Stimulated activated naive CD4-positive, alpha-beta T cell treated with Interleukin-2 at 50 U/mL for 16 hours (primary cell): Measurements from ENCODE around the gene NRAS.

Experiments
- DNase-seq: peaks from one replicate; lab custom pipeline; 2025; lab: John Stamatoyannopoulos, UW

The NRAS gene

GRCh38 chr1:114716304-114717170 is at the start of gene NRAS:
Gene NRAS, minus strand, starts transcription at chr1:114716771. Its CDS starts 611 bp downstream, at chr1:114716160.
- DNase-seq, result peak; percentile 95

GRCh38 chr1:114764689-114765088 is 48.1 kb upstream of the NRAS start:
- no peak for DNase-seq

- DNase-seq, result no peak
These were observed 41.8 kb upstream of the NRAS start for GRCh38 chr1:114758256-114758832.

GRCh38 chr1:114757455-114758255 is 41.1 kb upstream of the NRAS start, which contains the start of gene CSDE1:
Gene CSDE1, minus strand, starts transcription at chr1:114757984. Its CDS starts 18,094 bp downstream, at chr1:114739890.
- peak; percentile 93 for DNase-seq

- DNase-seq, result no peak
These were observed 40.4 kb upstream of the NRAS start for GRCh38 chr1:114756949-114757454.

GRCh38 chr1:114756009-114756892 is 39.7 kb upstream of the NRAS start:
- no peak for DNase-seq

- DNase-seq, result no peak
These were observed 38.7 kb upstream of the NRAS start for GRCh38 chr1:114755006-114755931.

- DNase-seq, result peak; percentile 17
These were observed 37.1 kb upstream of the NRAS start for GRCh38 chr1:114753702-114754101.

GRCh38 chr1:114753143-114753542 is 36.6 kb upstream of the NRAS start:
- DNase-seq, result no peak

DNA sequence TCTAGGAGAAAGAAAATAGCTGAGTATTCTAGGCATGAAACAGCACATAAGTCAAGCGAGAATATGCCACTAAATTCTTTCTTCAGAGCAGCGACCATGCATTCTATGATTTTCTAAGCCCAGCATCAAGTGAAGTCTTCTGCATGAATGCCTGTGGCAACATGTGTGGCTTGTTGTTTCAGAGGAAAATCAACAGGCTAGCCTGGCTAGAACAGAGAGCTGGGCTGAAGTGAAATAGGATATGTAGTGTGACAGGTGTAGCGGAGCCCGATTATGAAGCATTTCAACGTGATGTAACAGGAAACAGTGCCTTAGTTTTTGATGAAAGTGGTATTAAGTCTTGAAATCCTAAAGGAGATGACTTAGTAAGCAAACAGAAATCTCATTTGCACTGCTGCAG is 34.2 kb upstream of the NRAS start:
- DNase-seq, result no peak

- DNase-seq, result no peak
These were observed 33.3 kb upstream of the NRAS start for GRCh38 chr1:114749835-114750234.

DNA sequence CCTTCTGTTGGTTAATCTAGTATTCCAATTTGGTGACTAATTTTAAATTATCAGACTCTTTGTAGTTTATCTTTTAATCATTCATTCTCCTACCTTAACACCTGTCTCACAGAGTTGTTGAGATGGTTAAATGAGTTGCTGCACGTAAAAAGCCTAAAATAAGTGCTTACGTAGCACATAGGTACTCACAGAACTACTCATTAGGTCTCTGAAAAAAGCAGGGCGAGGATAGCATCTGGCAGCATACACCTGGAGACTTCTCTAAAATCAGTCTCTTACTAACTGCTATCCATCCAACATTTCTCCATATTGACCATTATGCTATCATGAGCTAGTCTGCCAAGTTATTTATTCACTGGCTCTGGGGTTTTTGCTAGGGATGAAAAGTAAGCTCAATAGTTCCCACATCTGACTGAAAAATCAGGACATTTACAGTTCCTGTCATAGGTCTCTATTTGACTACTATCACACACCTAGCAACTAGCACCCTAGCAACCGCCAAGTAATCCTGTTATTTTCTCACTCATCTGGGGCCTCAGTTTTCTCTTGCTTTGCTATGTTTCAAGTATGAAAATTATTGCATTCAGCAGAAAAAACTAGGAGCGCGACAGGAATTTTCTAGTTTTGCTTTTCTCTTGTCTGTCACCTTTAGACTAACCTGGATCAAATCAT is 30.0 kb upstream of the NRAS start:
- no peak for DNase-seq

- no peak for DNase-seq
These were observed 28.7 kb upstream of the NRAS start for GRCh38 chr1:114745291-114745690.

GRCh38 chr1:114741963-114742746 is 25.6 kb upstream of the NRAS start:
- no peak for DNase-seq

- DNase-seq, result no peak
These were observed 23.8 kb upstream of the NRAS start for GRCh38 chr1:114740331-114740730.

DNA sequence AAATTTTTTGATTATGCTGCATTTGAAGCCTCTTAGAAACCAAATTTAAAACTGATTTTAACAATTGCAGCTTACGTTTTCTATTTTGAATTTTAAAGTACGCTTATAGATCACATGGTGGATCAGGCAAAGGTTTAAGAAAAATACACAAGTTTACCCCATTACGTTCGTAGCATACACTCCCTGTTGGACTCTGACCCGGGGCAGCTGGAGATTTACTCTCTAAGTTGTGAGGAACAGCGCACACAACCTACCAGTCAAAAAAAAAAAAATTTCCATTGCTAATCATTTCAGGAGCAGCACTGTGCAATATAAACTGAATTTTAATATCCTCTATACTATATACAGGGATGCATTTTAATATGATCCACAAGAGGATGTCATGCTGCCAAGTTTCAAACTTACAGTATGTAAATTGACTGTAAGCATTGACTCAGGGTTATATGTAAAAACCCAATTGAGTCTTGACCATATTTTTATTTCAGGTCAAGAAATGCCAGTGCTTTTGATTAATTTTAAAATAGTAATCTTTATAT is 20.8 kb upstream of the NRAS start:
- no peak for DNase-seq

GRCh38 chr1:114735479-114735878 is 18.9 kb upstream of the NRAS start:
- DNase-seq, result no peak

DNA sequence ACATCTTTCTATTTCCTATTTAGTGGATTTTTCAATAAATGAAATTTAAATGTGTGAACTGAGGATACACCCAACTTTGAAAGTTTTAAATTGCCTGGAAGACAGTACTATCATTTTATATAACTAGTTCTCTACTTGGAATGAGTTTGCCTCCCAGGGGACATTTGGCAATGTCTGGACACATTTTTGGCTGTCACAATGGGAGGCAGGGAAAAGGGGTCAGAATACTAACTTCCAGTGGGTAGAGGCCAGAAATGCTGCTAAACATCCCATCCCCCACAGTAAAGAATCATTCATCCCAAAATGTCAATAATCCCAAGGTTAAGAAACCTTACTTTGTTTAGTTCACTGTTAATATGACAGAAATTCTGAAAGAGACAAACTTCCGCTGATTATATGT is 13.2 kb upstream of the NRAS start:
- no peak for DNase-seq

DNA sequence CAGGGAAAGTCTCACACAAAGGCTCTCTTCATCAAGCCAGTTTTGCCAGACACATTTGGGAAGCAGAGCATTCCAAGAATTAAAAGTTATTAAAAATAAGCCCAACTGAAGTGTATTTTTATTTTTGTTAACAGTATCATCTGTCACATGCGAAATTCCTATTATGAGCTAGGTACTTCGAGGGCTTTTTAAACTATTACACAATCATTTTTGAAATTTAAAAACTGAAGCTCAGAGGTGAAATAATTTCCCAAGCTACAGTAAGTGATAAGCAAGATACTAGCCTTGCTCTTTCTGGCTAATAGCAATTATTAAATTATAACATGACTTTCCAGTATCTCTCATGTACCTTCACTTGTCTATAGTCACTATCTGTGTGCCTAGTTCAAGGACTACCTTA is 12.0 kb upstream of the NRAS start:
- no peak for DNase-seq
